Measurements from ENCODE around the gene ZFHX3.

ZFHX3 gene

DNA sequence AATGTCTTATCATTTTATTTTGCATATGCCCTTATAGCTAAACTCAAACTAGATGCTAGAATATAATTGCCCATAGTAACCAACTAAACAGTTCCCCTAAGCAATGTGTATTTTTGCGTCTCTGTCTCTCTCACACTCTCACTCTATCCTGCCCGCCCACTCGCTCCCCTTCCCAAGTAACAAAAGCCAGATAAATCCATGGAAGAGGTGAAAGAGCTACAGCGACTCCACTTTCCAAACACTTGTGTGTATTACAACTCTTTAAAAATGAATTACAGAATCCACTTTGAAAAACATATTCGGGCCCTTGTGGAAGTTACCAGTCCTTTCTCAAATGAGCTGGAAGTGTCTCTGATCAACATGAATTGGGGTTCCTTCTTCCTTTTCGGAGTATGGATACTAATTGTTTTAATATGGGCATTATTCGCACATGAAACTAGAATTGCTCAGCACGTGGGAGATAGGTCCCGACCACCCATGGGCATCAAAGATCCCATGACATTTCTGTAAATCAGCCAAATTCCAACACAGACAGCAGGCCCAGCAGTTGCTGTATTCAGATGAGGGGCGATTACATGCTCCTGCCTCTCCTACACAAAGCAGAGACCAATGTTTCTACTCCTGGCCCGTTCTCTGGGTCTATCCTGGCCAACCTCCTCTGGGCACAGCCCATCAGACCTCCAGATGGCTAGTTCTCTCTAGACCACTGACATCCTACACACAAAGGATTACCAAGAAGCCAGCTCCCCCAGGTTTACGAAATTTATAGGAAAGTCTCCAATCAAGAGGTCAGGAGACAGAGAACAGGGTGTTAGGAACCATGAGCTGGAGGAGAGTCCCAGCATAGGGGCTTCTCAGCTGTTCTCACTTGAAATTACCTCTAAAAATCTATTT lies 121.5 kb downstream of the ZFHX3 start:
- DNase-seq = peak in 1 of 2 donors; percentile 5

DNA sequence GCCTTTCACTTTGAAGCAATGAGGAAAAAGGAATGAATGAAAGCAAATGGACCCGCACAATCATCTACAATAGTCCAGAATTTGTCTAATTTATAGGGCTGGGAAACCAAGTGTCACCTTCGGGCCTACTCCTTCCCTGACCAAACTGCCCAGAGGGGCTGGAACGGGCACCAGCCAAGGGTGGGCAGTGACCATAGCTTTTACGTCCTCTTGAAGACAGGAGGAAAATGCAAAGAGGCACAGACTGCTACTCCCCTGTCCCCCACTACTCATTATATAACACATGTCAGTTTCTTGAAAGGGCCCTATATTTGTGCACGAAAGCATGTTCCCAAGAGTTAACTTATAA lies 122.3 kb downstream of the ZFHX3 start:
- no peak for DNase-seq

DNA sequence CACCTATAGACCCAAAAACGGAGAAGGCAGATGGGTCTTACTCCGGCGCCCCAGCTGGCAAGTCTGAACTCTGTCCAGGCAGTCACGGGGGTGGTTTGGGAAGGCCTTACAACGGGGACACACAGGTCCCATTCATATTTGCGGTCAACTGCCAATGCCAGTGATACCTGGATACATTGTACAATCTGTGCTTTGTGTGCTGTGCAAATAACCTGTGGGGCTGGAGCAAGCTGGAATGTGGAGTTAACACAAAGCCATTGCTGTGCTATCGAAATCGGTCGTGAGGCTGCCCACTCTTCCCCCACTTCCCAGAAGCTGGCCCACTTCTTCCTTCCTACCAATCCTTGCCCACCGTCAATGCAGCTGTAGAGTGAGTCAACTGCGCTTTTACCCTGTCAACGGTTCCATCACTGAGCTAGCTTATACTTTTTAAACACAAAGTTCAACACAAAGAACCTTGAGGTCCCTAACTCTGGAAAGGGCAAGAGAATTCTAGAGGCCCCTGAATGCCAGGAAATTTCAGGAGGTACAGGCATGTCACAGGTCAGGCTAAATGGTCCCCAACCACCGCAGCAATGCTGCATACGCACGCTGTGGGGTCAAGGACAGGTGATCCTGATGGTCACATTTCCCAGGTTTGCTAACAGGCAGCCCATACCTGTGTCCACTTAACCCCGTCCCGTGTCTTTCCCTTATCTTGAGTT lies 122.8 kb downstream of the ZFHX3 start:
- DNase-seq = peak; percentile 12 to 51

DNA sequence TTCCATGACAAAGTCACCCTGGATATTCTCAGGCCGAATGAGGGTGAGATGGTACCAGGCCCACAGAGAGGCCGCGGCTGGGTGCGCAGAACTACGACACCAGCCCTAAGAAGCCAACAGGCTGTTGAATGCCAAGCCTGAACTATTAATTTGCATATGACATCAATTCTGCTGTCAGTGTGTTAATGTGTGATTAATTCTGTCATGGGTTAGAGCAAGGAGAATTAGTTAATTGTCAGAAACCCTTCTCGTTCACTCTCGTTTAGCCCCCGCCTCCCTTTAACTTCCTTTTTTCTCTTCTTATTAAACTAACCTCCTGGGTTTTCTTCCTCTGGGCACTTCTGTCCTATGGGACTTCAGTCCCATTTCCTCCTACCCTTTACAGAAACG lies 123.4 kb downstream of the ZFHX3 start:
- peak; percentile 42 to 54 for DNase-seq

DNA sequence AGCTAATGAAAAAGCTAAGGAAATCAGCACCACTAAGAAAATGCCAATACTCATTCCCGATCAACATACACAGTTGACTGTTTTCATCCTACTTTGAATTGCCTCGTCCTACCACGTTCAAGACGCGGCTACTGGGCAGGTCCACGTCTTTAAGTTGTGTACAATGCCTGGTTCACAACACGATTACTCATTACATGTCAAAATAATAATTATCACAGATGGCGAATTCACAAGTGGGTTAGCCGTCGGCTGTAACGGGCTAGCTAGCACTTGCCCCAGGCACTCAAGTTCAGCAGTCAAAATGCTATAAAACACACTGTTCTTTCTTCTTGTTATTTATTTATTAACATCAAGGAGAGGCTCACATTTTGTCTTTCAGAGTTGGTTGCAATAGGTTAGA lies 124.2 kb downstream of the ZFHX3 start:
- no peak for DNase-seq

DNA sequence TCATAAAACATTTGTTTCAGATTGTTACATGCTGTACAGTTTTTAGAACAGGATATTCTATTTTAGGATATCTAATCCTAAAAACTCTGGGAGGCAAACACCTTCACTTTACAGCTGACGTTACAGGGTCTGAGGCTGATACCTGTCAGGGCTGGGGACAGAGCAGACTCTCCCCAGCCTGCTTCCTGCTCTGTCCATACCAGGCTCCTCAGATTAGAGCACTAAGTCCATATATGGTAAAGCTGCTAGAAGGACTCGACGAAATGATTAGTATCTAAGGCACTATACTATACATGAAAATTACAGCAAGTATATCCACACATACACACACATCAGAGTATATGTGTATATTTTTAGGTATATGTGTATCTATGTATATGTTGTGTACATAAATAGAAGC lies 125.2 kb downstream of the ZFHX3 start:
- no peak for DNase-seq

DNA sequence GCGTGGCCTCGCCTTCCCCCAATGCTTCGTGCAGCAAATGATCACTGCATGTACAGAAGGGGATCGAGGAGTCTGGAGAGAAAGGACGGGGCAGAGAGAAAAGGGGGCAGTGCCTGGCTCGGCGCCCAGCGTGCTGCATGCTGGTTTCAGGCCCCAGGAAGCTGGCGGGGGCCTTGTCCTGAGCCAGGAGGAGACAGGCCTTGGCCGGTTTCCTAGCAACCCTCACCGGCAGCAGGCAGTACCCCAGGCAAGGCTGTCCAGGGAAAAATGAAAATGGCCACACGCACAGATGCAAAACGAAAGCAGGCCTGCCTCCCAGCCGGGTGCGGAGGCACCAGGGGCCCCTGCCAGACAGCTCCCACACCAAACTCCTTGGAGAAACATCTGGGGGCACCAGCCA lies 126.3 kb downstream of the ZFHX3 start:
- DNase-seq = no peak

DNA sequence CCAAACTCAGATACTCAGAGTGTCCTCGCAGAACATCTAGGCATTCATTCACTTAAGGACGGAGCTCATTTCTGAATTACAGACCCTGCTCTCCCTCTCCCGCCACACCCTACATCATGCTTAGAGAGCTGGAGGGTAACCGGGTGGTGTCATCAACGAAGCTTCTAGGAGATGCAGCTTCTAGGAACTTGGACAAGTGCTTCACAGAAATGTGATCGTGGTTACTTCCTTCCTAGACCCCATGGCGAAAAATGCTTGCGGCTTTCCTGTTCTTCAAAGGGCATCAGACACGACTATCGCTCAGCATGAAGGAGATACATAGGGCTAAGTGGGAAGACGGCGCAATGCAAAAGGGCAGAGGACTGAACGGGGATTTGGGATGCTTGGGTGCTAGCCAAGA lies 126.8 kb downstream of the ZFHX3 start:
- peak; percentile 57 to 76 for DNase-seq

DNA sequence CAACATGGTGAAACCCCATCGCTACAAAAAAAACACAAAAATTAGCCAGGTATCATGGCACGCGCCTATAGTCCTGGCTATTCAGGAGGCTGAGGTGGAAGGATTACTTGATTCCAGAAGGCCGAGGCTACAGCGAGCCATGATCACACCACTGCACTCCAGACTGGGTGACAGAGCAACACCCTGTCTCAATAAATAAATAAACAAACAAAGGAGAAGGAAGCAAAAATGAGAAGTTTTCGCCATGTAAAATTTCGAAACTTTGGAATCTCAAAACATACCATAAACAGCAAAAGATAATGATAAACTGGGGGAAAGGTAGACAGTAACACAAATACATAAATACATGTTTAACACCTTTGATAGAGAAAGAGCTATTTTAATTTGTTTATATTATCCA lies 130.9 kb downstream of the ZFHX3 start:
- peak; percentile 61 to 64 for DNase-seq

DNA sequence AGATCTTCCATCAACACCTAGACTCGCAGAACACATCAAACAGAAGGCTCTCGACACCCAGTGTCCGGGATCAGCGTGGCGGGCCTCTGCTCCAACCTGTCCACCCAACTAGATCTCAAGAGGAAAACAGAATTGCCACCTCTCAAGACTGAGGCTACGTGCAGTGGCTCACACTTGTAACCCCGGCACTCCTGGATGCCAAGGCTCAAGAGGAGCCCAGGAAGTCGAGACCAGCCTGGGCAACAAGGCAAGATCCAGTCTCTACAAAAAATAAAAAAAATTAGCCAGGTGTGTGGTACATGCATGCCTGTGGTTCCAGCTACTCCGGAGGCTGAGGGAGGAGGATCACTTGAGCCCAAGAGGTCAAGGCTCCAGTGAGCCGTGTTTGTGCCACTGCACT lies 132.6 kb downstream of the ZFHX3 start:
- no peak for DNase-seq

DNA sequence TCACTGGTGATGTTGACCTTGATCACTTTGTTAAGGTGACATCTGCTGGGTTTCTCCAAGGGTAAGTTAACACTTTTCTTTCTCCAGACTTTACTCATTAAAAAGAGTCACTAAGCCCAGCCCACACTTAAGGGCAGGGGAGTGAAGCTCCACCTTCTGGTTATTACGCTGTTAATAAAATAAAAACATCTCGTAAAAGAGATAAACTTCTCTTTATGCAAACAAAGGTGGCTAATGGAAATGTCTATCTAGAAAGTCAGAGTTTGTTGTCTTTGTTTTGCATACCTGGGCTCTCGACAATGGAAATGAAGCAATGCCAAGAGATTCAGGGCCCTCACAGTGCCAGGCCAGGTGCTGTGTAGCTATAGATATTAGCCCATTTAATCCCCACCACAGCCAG lies 134.4 kb downstream of the ZFHX3 start:
- no peak for DNase-seq

DNA sequence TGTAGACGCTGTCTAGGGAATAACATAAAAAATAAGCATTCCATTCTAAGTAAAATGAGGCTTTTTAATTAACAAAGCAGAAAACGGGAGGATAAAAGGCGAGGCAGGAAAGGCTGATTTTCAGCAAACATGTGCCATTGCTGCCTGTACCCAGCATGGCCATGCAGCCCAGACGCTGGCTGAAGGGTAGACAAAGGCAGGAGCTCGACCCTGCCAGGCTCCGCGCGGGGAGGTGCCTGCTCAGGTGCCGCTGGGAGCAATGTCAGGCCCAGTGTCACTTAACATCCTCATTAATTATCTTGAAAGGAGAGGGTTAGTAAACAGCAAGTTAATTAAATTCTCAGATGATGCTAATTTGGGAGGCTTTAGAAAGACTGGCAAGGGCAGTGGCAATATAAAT lies 136.0 kb downstream of the ZFHX3 start:
- no peak for DNase-seq

DNA sequence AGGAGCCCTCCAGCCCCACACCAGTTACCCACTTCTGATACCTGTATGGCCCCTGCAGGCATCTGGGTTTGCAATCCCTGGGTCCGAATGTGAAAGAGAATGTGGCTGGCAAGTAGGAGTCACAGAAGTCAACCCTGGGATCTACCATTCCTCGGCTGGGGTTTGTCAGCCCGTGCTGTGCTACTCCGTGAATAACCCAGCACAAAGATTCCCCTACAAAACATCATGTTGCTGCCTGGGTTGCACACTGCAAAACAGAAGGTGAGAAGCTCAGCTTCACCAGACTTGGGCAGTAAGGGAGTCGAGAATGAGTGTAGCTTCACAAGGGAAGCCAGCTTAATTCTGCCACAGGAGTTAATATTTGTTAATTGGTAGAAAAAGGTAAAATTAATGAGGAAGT lies 137.1 kb downstream of the ZFHX3 start:
- DNase-seq = no peak

DNA sequence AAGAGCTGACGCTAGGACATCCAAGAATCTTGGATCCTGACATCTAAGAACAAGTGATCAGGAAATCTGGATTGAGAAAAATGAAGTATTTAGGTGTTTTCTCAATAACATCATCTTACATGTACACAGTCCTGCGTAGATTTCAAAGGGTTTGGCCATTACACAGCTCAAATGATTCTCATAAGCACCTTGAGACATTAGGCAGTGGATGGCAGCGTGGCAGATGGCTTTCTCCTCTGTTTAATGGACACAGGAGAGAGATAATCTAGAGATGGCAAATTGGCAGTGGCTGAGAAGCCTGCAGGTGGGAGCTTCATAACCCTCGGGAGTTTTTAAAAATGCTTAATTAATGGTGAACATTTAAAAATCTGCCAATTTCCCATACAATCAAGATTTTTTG lies 137.5 kb downstream of the ZFHX3 start:
- no peak for DNase-seq

DNA sequence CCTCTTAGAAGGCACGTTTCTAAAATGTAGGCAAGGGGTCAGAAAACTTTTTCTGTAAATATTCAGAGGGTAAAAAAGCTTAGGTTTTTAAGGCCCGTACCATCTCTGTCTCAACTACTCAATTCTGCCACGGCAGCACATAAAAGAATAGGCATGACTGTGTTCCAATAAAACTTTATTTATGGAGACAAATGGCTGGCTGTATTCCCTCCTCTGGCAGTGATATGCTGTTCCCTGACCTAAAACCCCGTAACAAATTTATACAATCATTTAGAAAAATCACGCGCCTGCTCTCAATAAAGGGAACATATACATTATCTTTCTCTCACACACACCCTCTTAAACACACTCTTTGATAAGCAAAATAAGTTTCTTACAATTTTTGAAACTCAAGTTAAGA lies 138.7 kb downstream of the ZFHX3 start:
- DNase-seq = no peak

DNA sequence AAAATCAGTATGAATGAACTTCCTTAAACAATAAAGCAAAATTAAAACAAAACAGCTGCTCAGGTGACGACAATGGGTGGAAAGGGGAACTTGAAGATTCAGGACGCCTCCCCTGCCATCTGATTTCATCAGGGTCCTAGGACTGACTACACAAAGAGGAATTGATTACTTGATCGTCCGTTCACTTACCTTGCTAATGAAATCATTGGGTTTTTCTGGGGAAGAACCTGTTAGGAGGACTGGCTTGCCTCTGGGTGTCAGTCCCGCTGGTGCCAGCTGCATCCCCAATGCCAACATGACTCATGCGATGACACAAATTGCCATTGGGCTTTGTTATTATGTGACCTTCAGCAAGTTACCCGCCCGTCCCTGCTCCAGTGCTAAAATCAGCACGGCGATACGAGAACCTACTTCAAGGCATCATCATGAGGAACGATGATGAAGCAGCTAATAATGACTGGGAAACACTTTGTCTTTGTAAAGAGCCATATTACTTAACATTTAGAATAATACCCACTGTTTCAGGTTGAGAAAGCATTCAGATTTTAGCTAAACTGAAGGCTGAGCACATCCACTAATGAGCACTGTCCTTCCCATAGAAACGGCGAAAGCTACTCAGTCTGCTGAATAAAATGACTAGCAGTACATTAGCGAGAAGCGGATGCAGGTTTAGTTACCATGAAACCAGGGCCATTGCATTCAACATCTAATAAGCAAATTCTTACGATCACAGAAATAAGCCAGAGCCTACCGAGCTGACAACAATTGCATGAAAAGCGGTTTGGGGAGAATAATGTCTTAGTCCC lies 139.4 kb downstream of the ZFHX3 start:
- peak; percentile 65 to 75 for DNase-seq

DNA sequence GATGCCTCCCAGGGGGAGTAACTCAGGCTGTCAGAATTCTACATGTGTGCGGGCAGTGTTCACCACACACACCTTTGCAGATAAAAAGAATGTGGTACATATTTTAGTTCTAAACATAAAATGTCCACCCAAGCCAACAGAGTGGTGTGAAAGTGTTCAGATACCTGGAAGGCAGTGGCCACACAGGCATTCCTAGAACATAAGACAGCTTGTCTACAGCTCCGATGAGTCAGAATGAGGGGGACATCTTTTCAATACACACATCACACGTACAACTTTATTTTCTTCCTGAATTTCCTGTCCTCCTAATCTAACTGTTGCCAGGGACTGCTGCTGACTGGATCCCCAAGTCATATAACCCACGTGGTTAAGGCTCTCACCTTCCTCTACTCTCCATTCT lies 142.3 kb downstream of the ZFHX3 start:
- DNase-seq = no peak

DNA sequence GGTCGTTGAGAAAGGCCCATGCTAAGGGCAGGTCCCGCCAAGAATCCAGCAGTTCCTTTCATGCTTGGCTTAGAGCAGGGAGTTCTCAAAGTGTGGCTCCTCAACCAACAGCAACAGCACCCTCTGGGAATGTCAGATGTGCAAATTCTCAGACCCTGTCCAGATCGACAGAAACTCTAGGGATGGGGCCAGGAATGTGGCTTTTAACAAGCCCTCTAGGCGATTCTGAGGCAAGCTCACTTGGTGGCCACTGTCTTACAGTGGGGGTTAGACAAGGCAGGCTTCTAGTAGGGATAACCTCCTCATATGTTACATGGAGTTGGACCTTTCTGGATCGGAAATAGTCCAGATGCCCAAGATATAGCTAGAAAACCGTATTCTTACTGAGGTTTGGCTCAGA lies 144.8 kb downstream of the ZFHX3 start:
- DNase-seq = no peak

DNA sequence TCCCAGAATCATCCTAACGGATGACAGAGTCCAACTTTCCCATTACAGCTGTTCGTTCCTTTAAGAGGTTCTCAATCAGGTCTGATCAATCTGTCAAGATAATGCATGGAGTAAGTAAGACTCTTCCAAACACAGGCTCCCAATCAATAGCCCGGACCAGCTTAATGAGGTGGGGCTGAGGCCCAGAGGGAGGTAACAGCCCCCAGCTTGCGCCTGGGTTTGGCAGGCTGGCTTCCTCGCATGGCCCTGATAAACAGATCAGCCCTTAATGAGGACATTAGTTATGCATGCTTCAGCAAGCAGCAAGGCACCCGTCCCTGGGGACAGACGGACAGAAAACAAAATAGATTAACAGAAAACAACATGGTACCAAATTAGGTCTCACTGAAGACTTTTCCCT lies 145.7 kb downstream of the ZFHX3 start:
- no peak for DNase-seq

DNA sequence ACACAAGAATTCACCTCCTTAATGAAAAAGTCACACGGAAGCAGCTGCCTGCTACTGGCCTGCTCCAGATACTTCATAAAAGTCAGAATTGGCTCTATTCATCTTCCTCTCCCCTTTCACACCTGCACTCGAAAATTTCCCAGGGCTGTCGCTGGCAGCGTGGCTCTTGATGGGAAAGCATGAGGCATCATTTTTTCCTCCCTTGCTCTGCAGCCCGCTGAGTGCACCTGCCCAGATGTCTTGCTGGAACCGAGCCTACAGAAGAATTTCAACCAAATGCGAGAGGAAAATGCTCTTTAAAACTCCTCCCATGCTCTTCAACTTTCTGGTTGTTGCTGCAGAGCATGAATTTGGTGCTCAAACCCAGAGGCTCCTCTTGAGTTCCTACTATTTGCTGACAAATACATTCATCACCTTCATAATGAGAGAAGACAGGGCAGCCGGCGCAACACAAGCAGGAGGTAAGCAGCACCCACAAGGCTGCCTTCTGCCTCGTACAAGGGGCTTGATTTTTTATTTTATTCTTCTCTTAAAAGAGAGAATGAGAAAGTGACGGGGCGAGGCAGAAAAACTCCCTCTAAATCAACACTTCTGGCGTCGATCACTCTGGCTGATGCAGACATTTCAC lies 146.8 kb downstream of the ZFHX3 start:
- DNase-seq = no peak

DNA sequence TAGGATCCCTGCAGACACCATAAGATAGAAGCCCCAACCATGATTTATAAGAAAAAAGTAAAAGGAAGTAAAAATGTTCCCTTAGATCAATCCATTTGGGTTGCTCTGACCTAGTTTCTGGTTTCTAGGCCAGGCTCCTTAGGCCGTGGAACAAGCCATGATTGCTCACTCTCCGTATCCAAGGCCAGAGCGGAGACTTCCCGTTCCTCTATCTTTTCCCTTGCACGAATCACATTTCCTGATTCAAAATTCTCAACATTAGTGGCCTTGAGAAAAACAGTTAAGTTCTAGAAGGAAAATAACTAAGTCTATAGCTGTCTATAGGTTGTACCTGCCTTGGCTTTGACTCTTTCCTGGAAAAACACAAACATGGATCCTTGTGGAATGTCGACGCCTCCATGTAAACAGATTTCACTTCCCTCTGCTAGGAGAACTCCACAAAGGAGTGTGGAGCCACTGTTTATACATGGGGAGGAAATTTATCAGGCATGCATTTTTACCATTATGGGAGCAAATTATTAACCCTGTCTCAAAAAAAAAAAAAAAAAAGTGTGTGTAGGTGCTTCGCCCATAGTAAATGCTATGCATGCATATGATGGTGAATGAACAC lies 149.6 kb downstream of the ZFHX3 start:
- DNase-seq = peak; percentile 15 to 40

DNA sequence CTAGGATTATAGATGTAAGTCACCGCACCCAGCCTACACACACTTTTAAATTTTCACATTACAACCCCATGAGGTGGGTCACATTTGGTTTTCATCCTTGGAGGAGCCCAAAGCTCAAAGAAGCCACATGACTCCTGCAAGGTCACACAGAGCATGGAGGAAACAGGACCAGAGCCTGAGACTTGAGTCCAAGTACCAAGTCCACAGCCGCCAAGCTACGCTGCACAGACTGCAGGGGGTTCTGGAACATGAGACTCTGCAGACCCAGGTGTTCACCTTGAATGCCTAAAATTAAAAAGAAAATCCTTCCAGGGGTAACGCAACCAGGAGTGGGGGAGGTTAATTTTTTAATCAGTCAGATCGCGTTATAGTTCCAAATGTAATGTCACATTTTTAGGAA lies 150.2 kb downstream of the ZFHX3 start:
- no peak for DNase-seq
